Activated naive CD4-positive, alpha-beta T cell treated with Interleukin-2 at 50 U/mL for 16 hours (primary cell): ENCODE data around the gene SCGB1D1.
"Not testable (repeated sequence)": the region's sequence is repeated elsewhere in the genome, so short reads cannot be mapped to it uniquely, and the experiment has no call there.

Experiments used
- DNase-seq: peaks from one replicate; pipeline ENCODE4 v3.0.0-alpha.2; 2020

The SCGB1D1 gene

GRCh38 chr11:62169448-62169847 lies 20.6 kb upstream of the SCGB1D1 start:
- no peak for DNase-seq

GRCh38 chr11:62169935-62170334 lies 20.1 kb upstream of the SCGB1D1 start:
- no peak for DNase-seq

GRCh38 chr11:62171261-62171723 lies 18.7 kb upstream of the SCGB1D1 start:
- peak; percentile 67 for DNase-seq

GRCh38 chr11:62172294-62172693 lies 17.7 kb upstream of the SCGB1D1 start:
- DNase-seq: no peak

GRCh38 chr11:62176766-62177165 lies 13.2 kb upstream of the SCGB1D1 start:
- DNase-seq: no peak

- no peak for DNase-seq
These were observed 10.0 kb upstream of the SCGB1D1 start for GRCh38 chr11:62179995-62180394.

- DNase-seq: no peak
These were observed 8.9 kb upstream of the SCGB1D1 start for GRCh38 chr11:62181097-62181496.

- DNase-seq: no peak
These were observed 7.7 kb upstream of the SCGB1D1 start for GRCh38 chr11:62182147-62182891.

- DNase-seq: no peak
These were observed 3.8 kb upstream of the SCGB1D1 start for GRCh38 chr11:62186195-62186594.

GRCh38 chr11:62193952-62194351 lies 3.9 kb downstream of the SCGB1D1 start:
- DNase-seq: no peak

- DNase-seq: not testable (repeated sequence)
These were observed 5.0 kb downstream of the SCGB1D1 start for GRCh38 chr11:62195010-62195409.

- no peak for DNase-seq
These were observed 5.9 kb downstream of the SCGB1D1 start for GRCh38 chr11:62195945-62196344.

- not testable (repeated sequence) for DNase-seq
These were observed 7.4 kb downstream of the SCGB1D1 start for GRCh38 chr11:62197400-62197799.

GRCh38 chr11:62201376-62201775 lies 11.4 kb downstream of the SCGB1D1 start:
- DNase-seq: no peak

GRCh38 chr11:62202910-62203309 lies 12.9 kb downstream of the SCGB1D1 start:
- DNase-seq: no peak

GRCh38 chr11:62204430-62204829 lies 14.4 kb downstream of the SCGB1D1 start:
- no peak for DNase-seq

- no peak for DNase-seq
These were observed 15.4 kb downstream of the SCGB1D1 start for GRCh38 chr11:62205441-62205840.

GRCh38 chr11:62206276-62207066 lies 16.5 kb downstream of the SCGB1D1 start:
- DNase-seq: not testable (repeated sequence)

- no peak for DNase-seq
These were observed 18.7 kb downstream of the SCGB1D1 start for GRCh38 chr11:62208785-62209144.

GRCh38 chr11:62217191-62217748 lies 27.3 kb downstream of the SCGB1D1 start:
- no peak for DNase-seq

GRCh38 chr11:62221498-62221897 lies 31.5 kb downstream of the SCGB1D1 start:
- DNase-seq: no peak

GRCh38 chr11:62223095-62223494 lies 33.1 kb downstream of the SCGB1D1 start:
- DNase-seq: no peak

GRCh38 chr11:62233730-62234129 lies 43.7 kb downstream of the SCGB1D1 start:
- no peak for DNase-seq

- no peak for DNase-seq
These were observed 46.2 kb downstream of the SCGB1D1 start for GRCh38 chr11:62236187-62236586.
